Endometrial microvascular endothelial cells (primary cell): ENCODE data around the gene NGB. TPM values are rescaled to one million over a fixed set of nuclear protein-coding genes. Genes with fewer than 3 reads are reported as not detected.

ENCODE experiments used
- in situ Hi-C: cut with HindIII; loops from 2 replicates; pipeline ENCODE4 v1.10.0; 2017; ENCODE audit warnings: low sequenced_read_pairs, low pct_unique_long_range_greater_than_20kb; ENCODE audit errors: inconsistent ontology term
- total RNA-seq: library from RNA; depleted of rRNA; stranded (reverse); fragments of >200 nt; gene quantifications from one replicate; pipeline ENCODE4 v1.2.3, GENCODE V29; 2015; ENCODE audit errors: inconsistent ontology term

The NGB gene
- total RNA-seq, 1 donor from 2014 or later: not detected

DNA sequence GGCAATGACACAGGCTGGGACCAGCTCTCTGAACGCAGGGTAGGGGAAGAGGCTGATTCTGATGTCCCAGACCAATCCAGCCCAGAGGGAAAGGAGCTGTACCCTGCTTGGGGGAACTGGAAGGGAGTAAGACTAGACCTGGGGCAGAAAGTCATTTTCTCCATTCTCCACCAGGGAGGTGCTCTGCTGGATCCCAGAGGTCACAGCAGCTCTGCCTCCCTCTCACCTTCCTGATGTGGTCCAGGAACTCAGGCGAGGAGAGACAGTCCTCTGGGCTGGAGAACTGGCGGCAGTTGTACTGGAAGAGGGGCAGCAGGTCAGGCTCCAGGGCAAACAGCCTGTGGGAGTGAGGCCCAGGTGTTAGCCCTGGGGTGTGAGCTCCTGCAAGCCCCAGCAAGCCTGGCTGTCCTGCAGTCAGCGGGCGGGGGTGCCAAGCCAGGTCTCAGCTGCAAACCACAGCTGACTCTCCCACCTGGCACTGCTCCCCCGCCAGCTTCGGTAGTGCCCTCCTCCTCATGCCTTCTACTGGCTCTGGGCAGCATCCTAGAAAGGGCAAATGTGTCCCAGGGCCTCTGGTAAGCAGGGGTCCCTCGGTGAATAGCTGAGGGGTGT, 1.9 kb downstream of the NGB start:
- in situ Hi-C loops: no loop called here

- in situ Hi-C loops: no loop called here
Measured at GRCh38 chr14:77267937-77268699, 2.9 kb downstream of the NGB start.

- in situ Hi-C loops: no loop called here
Measured at GRCh38 chr14:77266336-77266735, 4.7 kb downstream of the NGB start.

- in situ Hi-C loops: no loop called here
Measured at GRCh38 chr14:77265561-77266335, 5.3 kb downstream of the NGB start.

- in situ Hi-C loops: no loop called here
Measured at GRCh38 chr14:77265187-77265515, 5.9 kb downstream of the NGB start.

DNA sequence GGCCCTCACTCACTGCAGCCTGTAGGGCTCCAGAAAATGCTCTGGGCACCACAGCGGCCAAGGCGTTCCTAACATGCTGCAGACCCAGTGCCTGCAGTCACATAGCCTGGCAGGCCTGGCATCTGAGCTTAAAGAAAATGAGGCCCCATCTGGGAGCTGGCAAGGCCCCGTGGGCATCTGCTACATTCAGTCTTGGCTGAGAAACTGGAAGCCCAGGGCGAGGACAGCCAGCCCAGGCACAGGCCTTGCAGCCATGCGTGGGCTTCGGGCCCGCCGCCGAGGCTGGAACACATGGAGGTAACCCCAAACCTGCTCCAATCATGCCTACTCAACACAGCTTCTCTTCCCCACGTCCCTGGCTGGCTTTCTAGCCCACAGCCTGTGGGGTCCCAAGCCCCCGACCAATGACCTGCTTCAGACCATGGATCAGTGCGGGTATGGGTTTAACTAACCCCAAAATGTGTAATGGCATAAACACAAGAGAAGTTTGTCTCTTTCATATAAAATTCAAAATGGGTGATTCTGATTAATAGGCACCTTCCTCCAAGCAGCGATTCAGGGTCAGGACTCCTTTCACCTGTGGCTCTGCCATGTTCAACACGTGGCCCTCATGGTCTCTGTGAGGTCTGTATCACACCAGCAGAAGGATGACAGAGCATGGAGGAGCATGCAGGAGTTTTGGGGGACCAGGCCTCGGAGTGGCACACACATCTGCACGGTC, 6.4 kb downstream of the NGB start:
- in situ Hi-C loops: no loop called here

GRCh38 chr14:77260631-77261030, 10.4 kb downstream of the NGB start:
- in situ Hi-C loops: no loop called here

GRCh38 chr14:77260199-77260598, 10.8 kb downstream of the NGB start:
- in situ Hi-C loops: no loop called here

GRCh38 chr14:77259025-77259715, 11.8 kb downstream of the NGB start:
- in situ Hi-C loops: no loop called here

GRCh38 chr14:77258566-77258965, 12.4 kb downstream of the NGB start:
- in situ Hi-C loops: no loop called here

- in situ Hi-C loops: no loop called here
Measured at GRCh38 chr14:77257700-77258099, 13.3 kb downstream of the NGB start.

GRCh38 chr14:77256694-77257093, 14.3 kb downstream of the NGB start:
- in situ Hi-C loops: no loop called here

- in situ Hi-C loops: no loop called here
Measured at GRCh38 chr14:77253333-77254190, 17.4 kb downstream of the NGB start.

DNA sequence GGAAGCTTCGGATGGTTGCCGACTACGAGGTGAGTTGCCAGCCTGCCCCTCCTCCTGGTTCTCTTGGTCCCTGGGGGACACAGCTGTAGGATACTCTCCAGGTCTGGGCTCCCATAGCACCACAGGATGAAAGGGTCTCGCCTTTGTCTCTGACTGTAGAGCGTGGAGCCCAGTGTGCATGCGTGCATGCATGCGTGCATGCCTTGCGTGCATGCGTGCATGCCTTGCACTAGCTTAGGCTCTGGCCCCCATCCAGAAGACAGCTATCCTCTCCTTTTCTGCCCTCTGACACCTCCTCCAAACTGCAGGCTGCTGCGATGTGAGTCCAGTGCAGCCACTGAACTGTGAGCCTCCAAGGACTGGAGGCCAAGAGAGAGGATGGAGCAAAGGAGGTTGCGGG, 19.1 kb downstream of the NGB start:
- in situ Hi-C loops: no loop called here

GRCh38 chr14:77250927-77251326, 20.1 kb downstream of the NGB start:
- in situ Hi-C loops: no loop called here

- in situ Hi-C loops: no loop called here
Measured at GRCh38 chr14:77249286-77249685, 21.7 kb downstream of the NGB start.

GRCh38 chr14:77248666-77249065, 22.3 kb downstream of the NGB start:
- in situ Hi-C loops: no loop called here

DNA sequence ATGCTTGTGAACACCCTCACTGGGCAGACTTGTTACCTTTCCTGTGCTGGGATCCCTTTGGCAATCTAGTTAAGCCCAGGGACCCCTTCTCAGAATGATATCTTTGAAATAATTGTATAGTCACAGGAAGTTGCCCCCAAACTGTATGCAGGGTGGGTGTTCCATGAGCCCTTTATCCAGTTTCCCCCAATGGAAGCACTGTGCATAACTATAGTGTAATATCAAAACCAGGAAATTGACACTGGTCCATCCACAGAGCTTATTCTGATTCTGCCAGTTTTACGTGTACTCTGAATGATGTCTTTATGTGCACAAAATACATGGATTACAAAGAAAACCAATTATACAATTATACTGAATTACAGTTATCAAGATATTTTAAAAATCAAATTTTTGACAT, 24.2 kb downstream of the NGB start:
- in situ Hi-C loops: no loop called here
